SK-N-SH treated with all-trans-retinoic acid at 6 μM for 48 hours (cell line): ENCODE measurements around the gene GMEB2.

Experiments used
- BACH2 ChIP-seq: fragments of 250-450 bp; sonication (Bioruptor Pico); IDR thresholded peaks from 2 replicates; pipeline ENCODE4 v1.9.0; 2021; ENCODE audit warnings: mild to moderate bottlenecking, borderline replicate concordance
- CREB5 ChIP-seq: fragments of 250-450 bp; sonication (Bioruptor Pico); IDR thresholded peaks from 2 replicates; pipeline ENCODE4 v1.5.1; 2020; ENCODE audit warnings: low read depth, mild to moderate bottlenecking, moderate library complexity
- TOX ChIP-seq: fragments of 250-450 bp; sonication (Bioruptor Pico); IDR thresholded peaks from 2 replicates; pipeline ENCODE4 v1.8.0; 2021; ENCODE audit warnings: mild to moderate bottlenecking, moderate library complexity, borderline replicate concordance

DNA sequence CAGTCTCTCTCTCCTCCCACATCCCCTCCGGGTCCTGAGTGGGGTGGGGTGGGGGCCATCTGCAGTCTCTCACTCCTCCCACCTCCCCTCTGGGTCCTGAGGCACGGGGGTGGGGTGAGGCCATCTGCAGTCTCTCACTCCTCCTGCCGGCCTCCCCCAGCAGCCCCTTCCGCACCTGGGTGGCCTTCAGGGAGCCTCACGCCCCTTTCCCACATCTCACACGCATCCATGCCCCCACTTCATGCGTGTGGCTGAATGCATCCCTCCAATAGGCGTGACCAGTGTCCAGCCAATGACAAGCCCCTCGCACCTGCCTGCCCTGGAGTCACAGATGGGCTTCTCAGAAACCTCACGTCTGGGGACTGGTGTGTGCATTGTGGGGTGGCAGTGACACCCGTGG, 78.4 kb downstream of the GMEB2 start:
- TF ChIP-seq TOX = no peak
- no peak for TF ChIP-seq CREB5 (CRISPR knock-in tag)
- no peak for TF ChIP-seq BACH2 (CRISPR knock-in tag)
